SK-N-SH treated with all-trans-retinoic acid at 6 μM for 48 hours (cell line): ENCODE data around the gene PSEN2.

Experiments used
- ATAC-seq: fragments of 200-7000 bp; cut with Tn5 transposase; 3 replicates; pipeline ENCODE4 v1.9.1; 2020; ENCODE audit warnings: mild to moderate bottlenecking, moderate library complexity
- ARNTL ChIP-seq: fragments of 450-650 bp; formaldehyde crosslinking; IDR thresholded peaks from 2 replicates; pipeline ENCODE4 v1.5.0; 2020; ENCODE audit warnings: low read depth, mild to moderate bottlenecking, moderate library complexity, borderline replicate concordance
- BACH2 ChIP-seq: fragments of 250-450 bp; sonication (Bioruptor Pico); IDR thresholded peaks from 2 replicates; pipeline ENCODE4 v1.9.0; 2021; ENCODE audit warnings: mild to moderate bottlenecking, borderline replicate concordance
- CREB5 ChIP-seq: fragments of 250-450 bp; sonication (Bioruptor Pico); IDR thresholded peaks from 2 replicates; pipeline ENCODE4 v1.5.1; 2020; ENCODE audit warnings: low read depth, mild to moderate bottlenecking, moderate library complexity
- CSDC2 ChIP-seq: fragments of 250-450 bp; sonication (Bioruptor Pico); IDR thresholded peaks from 2 replicates; pipeline ENCODE4 v1.5.0; 2020; ENCODE audit warnings: mild to moderate bottlenecking, moderate library complexity
- ESRRG ChIP-seq: fragments of 250-450 bp; sonication (Bioruptor Pico); IDR thresholded peaks from 2 replicates; pipeline ENCODE4 v1.6.1; 2021; ENCODE audit warnings: mild to moderate bottlenecking
- GLIS3 ChIP-seq: fragments of 250-450 bp; sonication (Bioruptor Pico); IDR thresholded peaks from 2 replicates; pipeline ENCODE4 v1.5.0; 2020; ENCODE audit warnings: mild to moderate bottlenecking, moderate library complexity
- ISL1 ChIP-seq: fragments of 250-450 bp; sonication (Bioruptor Pico); IDR thresholded peaks from 2 replicates; pipeline ENCODE4 v2.1.2; 2022; ENCODE audit warnings: mild to moderate bottlenecking, moderate library complexity
- OSR1 ChIP-seq: fragments of 250-450 bp; sonication (Bioruptor Pico); IDR thresholded peaks from 2 replicates; pipeline ENCODE4 v1.8.0; 2022; ENCODE audit warnings: moderate library complexity, mild to moderate bottlenecking, inconsistent platforms
- PATZ1 ChIP-seq: fragments of 250-450 bp; sonication (Bioruptor Pico); IDR thresholded peaks from 2 replicates; pipeline ENCODE4 v1.8.0; 2020; ENCODE audit warnings: mild to moderate bottlenecking, moderate library complexity, borderline replicate concordance
- POU6F1 ChIP-seq: fragments of 250-450 bp; sonication (Bioruptor Pico); IDR thresholded peaks from 2 replicates; pipeline ENCODE4 v1.8.0; 2021; ENCODE audit warnings: low read depth, mild to moderate bottlenecking, moderate library complexity, borderline replicate concordance
- PPARA ChIP-seq: fragments of 250-450 bp; sonication (Bioruptor Pico); IDR thresholded peaks from 2 replicates; pipeline ENCODE4 v1.5.0; 2020; ENCODE audit warnings: mild to moderate bottlenecking, borderline replicate concordance
- RARB ChIP-seq: fragments of 250-450 bp; sonication (Bioruptor Pico); IDR thresholded peaks from 2 replicates; pipeline ENCODE4 v1.8.0; 2021; ENCODE audit warnings: mild to moderate bottlenecking, moderate library complexity
- SNAI2 ChIP-seq: fragments of 250-450 bp; sonication (Bioruptor Pico); IDR thresholded peaks from 2 replicates; pipeline ENCODE4 v1.5.0; 2020; ENCODE audit warnings: mild to moderate bottlenecking, moderate library complexity
- TCF4 ChIP-seq: fragments of 250-450 bp; sonication (Bioruptor Pico); IDR thresholded peaks from 2 replicates; pipeline ENCODE4 v1.8.0; 2021; ENCODE audit warnings: mild to moderate bottlenecking, moderate library complexity, borderline replicate concordance
- TOX ChIP-seq: fragments of 250-450 bp; sonication (Bioruptor Pico); IDR thresholded peaks from 2 replicates; pipeline ENCODE4 v1.8.0; 2021; ENCODE audit warnings: mild to moderate bottlenecking, moderate library complexity, borderline replicate concordance
- TSHZ2 ChIP-seq: fragments of 250-450 bp; sonication (Bioruptor Pico); IDR thresholded peaks from 2 replicates; pipeline ENCODE4 v1.5.0; 2020; ENCODE audit warnings: mild to moderate bottlenecking, moderate library complexity
- ZC3H10 ChIP-seq: fragments of 250-450 bp; sonication (Bioruptor Pico); IDR thresholded peaks from 2 replicates; pipeline ENCODE4 v1.5.1; 2021; ENCODE audit warnings: mild to moderate bottlenecking, moderate library complexity
- ZFP3 ChIP-seq: fragments of 250-450 bp; sonication (Bioruptor Pico); IDR thresholded peaks from 2 replicates; pipeline ENCODE4 v1.5.0; 2020; ENCODE audit warnings: mild to moderate bottlenecking, moderate library complexity
- ZFP30 ChIP-seq: fragments of 450-650 bp; formaldehyde crosslinking; IDR thresholded peaks from 2 replicates; pipeline ENCODE4 v1.5.0; 2022; ENCODE audit warnings: mild to moderate bottlenecking, moderate library complexity
- ZNF565 ChIP-seq: fragments of 450-650 bp; formaldehyde crosslinking; conservative IDR thresholded peaks from 2 replicates; pipeline ENCODE4 v1.5.0; 2020; ENCODE audit warnings: low read depth, mild to moderate bottlenecking, moderate library complexity
- ZNF70 ChIP-seq: fragments of 450-650 bp; formaldehyde crosslinking; IDR thresholded peaks from 2 replicates; pipeline ENCODE4 v1.5.0; 2020; ENCODE audit warnings: mild to moderate bottlenecking, moderate library complexity
- ZNF8 ChIP-seq: fragments of 450-650 bp; formaldehyde crosslinking; IDR thresholded peaks from 2 replicates; pipeline ENCODE4 v1.5.0; 2020; ENCODE audit warnings: mild to moderate bottlenecking, moderate library complexity

PSEN2 gene

GRCh38 chr1:226865590-226865989 lies 4.8 kb upstream of the PSEN2 start:
- TF ChIP-seq CREB5 (CRISPR knock-in tag) (no peak), BACH2 (CRISPR knock-in tag) (no peak), ZNF8 (CRISPR knock-in tag) (no peak), POU6F1 (CRISPR knock-in tag) (no peak), ESRRG (no peak), SNAI2 (CRISPR knock-in tag) (no peak), ZFP3 (CRISPR knock-in tag) (no peak), ZC3H10 (CRISPR knock-in tag) (no peak), ZFP30 (no peak), ARNTL (CRISPR knock-in tag) (no peak), TCF4 (CRISPR knock-in tag) (no peak), CSDC2 (CRISPR knock-in tag) (no peak), ISL1 (CRISPR knock-in tag) (no peak), ZNF565 (no peak), ZNF70 (CRISPR knock-in tag) (no peak)
- TF ChIP-seq, all 23 proteins: peak for 0
- no peak for ATAC-seq

- no peak for TF ChIP-seq OSR1 (CRISPR knock-in tag)
- TF ChIP-seq ZNF70 (CRISPR knock-in tag): no peak
- no peak for TF ChIP-seq ESRRG
- TF ChIP-seq TSHZ2 (CRISPR knock-in tag): no peak
- no peak for TF ChIP-seq TOX (CRISPR knock-in tag)
- TF ChIP-seq CREB5 (CRISPR knock-in tag): no peak
- TF ChIP-seq TCF4 (CRISPR knock-in tag): no peak
- TF ChIP-seq POU6F1 (CRISPR knock-in tag): no peak
- no peak for TF ChIP-seq ZC3H10 (CRISPR knock-in tag)
- TF ChIP-seq ZNF565: no peak
- no peak for TF ChIP-seq PATZ1 (CRISPR knock-in tag)
- no peak for TF ChIP-seq SNAI2 (CRISPR knock-in tag)
- no peak for TF ChIP-seq ZNF8 (CRISPR knock-in tag)
- TF ChIP-seq GLIS3 (CRISPR knock-in tag): no peak
- no peak for TF ChIP-seq ZFP30
- no peak for TF ChIP-seq PPARA
- TF ChIP-seq ARNTL (CRISPR knock-in tag): no peak
- no peak for TF ChIP-seq RARB (CRISPR knock-in tag)
- no peak for TF ChIP-seq ZFP3 (CRISPR knock-in tag)
- no peak for ATAC-seq
Measured at GRCh38 chr1:226867461-226868054, 2.9 kb upstream of the PSEN2 start.
